ENCODE results near the gene RASSF8. TPM values are rescaled to one million over a fixed set of nuclear protein-coding genes. Genes with fewer than 3 reads are reported as not detected.
"Not testable (repeated sequence)": the region's sequence is repeated elsewhere in the genome, so short reads cannot be mapped to it uniquely, and the experiment has no call there.

RASSF8 gene
- total RNA-seq, 1 donor from 2014 or later = 43.3 TPM

DNA sequence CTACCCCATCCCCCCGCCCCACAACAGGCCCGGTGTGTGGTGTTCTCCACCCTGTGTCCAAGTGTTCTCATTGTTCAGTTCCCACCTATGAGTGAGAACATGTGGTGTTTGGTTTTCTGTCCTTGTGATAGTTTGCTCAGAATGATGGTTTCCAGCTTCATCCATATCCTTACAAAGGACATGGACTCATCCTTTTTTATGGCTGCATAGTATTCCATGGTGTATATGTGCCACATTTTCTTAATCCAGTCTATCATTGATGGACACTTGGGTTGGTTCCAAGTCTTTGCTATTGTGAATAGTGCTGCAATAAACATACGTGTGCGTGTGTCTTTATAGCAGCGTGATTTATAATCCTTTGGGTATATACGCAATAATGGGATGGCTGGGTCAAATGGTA, 98.8 kb downstream of the RASSF8 start:
- DNase-seq (ENCODE audit: low read depth in 2 of 2) = not testable (repeated sequence)

DNA sequence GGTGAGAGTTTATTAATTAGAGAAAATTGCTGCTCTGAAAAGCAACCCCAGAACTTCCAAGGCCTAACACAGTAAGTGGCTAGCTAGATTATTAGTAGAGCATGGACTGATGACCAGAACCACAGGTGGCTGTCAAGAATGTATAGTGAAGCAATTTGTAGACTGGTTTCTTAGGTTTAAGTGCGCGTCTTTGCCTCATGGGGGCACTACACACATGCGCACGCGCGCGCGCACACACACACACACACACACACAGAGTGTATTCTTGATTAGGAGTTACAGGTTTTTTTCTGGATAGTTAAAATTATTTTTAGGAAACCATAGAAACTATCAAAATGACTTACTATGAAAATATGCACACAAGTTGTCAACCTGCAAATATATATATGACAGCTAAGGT, 99.8 kb downstream of the RASSF8 start:
- no peak for DNase-seq (ENCODE audit: low read depth in 2 of 2)

DNA sequence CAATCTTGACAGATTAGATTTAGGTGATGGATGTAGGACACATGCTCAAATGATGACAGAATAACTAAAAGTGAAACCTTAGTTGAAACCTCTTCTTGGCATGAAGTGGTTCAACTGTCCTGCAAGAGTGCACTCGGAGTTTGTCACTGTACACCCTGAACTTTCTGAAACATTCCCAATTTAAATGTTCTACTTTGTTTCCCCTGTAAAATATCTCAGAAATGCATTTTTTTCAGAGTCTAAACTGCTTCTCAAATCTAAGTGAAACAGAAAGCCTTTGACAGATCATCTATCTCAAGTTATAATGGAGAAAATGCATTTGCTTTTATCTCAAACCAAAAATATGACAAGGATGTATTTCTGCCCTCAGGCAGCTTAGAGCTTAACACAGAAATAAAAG, 100.3 kb downstream of the RASSF8 start:
- DNase-seq (ENCODE audit: low read depth in 2 of 2) = no peak

DNA sequence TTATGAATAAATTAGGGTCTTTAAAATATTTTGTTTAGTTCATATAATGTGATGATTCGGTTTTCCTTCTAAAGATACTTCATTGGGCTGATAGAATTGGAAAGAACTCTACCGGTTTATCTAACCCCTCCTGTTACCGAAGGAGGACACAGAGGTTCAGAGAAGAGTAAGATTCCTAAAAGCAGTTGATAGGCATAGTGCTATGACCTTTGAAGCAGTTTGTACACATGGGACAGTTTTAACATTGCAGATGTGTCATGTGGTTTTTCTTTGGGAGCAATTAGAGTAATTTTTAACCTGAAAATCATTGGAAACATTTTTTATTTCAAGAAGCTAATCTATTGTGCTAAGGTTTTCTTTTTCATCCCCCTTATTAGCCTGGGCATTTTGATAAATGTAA, 103.5 kb downstream of the RASSF8 start:
- DNase-seq (ENCODE audit: low read depth in 2 of 2) = no peak

DNA sequence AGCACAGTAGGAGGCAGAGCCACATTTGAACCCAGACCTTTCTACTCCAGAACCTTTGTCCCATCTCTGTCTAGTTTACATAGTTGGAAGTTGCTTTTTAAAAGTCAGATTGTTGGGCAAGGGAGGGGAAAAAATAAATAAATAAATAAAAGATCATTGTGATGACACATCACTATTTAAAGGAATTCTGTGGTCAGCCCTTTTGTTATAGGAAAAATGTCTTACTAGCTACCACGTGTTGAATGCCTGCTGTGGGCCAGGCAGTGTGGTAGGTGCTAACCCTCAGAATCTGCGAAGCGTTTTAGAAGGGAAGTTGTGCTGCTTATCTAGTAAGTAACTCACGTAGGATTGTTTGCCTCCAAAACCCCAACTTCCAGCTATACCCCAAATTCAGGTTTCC, 104.1 kb downstream of the RASSF8 start:
- DNase-seq (ENCODE audit: low read depth in 2 of 2) = peak in 1 of 2 donors; percentile 16

DNA sequence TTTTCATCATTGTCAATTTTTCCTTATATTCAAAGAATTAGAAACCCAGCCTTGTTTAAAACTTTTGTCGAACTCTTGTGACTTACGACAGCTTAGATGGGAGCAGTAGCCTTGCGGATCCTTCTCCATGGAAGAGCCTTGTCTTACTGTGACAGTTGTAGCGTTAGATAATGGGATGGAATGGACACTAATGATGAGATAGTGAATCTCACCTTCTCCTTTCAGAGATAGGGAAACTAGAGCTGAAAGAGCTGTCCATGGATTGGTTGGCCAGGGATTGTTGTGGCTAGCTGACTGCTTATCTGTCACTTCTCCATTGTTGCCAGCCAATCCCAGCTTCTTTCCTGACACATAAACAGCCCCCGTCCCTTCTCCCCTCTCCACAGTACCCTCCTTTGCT, 107.0 kb downstream of the RASSF8 start:
- no peak for DNase-seq (ENCODE audit: low read depth in 2 of 2)

DNA sequence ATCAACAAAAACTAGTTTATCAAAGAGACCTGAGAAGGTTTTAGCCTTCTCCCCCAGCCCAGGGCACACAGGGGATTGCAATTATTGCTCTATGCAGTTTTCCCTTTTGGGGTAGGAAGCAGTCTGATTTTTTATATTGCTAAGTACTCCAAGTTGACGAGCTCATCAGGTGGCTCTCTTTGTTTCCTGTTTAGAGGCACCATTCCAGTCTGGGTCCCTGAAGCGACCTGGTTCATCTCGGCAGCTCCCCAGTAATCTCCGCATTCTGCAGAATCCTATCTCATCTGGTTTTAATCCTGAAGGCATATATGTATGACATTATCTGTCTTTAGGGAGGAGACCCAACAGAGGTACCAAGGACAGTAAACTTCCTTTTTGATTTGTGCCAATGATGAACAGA, 110.0 kb downstream of the RASSF8 start:
- no peak for DNase-seq (ENCODE audit: low read depth in 2 of 2)

DNA sequence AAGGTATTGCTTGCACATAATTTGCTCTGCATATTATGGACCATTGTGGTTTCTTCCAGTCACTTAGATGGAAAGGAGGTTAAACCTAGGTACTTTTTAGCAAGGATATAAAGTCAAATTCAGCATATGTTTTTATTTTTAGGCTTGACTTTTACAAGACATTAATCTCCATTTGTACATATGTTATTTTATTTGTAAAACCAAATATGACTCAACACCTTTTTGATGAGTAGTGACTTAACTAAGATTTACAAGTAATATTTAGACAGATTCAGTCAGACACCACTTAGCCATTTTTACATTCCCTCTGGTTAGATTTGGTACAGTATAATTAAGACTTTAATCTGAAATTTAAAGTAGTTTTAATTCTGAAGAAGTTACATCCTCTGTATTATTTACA, 111.3 kb downstream of the RASSF8 start:
- DNase-seq (ENCODE audit: low read depth in 2 of 2) = no peak

DNA sequence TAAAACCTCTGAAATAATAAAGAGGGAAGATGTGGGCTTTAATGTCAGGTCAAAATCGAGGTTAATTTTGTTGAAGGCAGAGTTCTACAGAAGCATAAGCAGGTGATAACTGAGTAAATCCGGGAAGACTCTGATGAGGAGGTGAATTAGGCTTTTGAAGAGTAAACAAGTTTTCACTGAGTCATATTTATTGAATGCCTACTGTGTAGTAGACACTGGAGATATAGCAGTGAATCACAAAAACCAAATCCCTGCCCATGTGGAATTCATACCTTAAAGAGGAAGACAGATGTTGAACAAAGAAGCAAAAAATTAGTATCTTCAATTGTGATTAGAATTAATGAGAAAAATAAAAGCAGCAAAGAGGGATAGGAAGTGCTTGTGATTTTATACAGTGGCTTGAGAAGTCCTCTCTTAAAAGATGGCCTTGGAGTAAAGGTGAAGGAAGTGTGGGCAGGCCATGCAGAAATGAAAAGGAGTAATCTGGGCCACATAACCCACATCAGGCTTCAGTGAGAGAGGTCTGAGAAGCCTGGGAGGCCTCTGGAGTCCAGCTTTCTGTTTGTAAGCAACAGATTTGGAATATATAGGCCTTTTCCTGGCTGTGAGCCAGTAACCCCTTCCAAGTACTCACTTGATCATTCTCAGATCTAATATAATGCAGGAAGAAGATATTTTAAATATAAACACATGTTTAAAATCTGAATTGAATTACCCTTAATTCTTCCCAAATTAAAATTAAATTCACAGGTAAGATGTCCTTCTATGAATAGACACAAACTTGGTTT, 119.6 kb downstream of the RASSF8 start:
- DNase-seq (ENCODE audit: low read depth in 2 of 2) = no peak

DNA sequence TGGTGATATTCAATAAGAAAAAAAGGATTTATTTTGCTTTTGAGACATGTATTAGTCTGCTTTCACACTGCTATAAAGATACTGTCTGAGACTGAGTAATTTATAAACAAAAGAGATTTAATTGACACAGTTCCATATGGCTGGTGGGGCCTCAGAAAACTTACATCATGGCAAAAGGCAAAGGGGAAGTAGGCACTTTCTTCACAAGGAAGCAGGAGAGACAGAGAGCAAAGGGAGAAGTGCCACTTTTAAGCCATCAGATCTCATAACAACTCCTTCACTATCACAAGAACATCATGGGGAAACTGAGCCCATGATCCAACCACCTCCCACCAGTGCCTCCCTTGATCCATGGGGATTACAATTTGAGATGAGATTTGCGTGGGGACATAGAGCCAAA, 122.4 kb downstream of the RASSF8 start:
- DNase-seq (ENCODE audit: low read depth in 2 of 2) = no peak

DNA sequence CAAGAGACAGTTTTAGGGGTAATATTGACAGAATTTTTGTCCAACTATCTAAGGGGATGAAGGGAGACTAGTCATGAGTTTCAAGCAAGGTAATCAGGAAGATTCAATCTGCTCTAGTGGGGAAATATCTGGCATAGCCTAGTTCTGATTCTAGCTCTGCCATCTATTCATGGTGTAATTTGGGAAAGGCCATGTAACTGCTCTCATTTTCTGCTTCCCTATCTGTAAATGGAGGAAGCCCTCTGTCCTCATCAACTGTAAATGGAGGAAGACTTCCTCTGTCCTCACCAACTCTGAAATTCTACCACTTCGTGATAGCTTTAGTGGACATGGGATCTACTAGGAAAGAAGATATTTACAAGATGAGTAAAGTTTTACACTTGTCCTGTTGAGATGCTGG, 128.5 kb downstream of the RASSF8 start:
- DNase-seq (ENCODE audit: low read depth in 2 of 2) = no peak

DNA sequence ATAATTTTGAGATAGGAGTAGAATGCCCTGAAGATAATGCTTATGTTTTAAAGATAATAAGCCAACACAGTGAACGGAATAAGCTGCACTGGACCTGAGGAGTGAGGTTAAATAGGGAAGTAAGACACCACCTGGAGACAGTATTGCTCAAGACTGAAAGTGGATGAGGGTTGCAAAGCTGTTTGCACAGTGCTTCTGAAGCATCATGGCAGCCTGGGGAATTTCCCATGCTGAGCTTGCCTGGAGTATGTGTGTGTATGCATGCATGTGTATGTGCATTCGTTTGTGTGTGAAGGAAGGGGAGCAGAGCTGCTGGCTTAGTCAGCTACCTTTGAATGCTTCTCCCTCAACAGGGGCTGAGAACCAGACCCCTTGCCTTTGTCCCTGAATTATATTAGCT, 130.5 kb downstream of the RASSF8 start:
- no peak for DNase-seq (ENCODE audit: low read depth in 2 of 2)

DNA sequence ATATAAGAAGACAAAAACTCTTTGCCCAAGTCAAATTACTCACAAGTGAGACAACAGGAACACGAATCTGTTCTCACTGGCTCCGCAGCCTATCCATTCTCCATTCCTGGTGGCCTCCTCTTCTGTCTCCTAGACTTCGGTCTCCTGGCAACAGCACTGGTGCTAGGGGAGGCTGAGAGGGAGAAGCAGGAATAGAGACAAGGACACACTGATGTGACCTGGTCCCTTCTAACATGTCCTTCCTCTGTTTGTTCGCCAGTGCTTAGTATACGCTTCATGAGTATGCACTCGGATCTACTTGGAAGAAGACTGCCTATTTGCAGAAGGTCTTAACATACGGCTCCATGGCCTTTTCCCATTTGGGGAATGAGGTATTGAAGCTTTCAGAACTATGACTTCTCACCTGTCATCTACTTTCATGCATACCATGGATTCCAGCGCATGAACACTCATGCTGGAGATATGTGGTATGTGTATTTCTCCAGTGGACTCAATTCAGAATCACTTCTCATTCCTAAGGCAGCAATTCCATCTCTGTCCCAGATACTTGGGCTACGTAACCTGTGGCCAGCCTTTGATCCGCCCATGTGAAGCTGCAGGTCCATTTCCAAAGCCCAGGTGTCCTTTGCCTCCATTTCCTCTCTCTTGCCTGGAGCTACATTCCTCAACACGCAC, 132.5 kb downstream of the RASSF8 start:
- DNase-seq (ENCODE audit: low read depth in 2 of 2) = no peak

DNA sequence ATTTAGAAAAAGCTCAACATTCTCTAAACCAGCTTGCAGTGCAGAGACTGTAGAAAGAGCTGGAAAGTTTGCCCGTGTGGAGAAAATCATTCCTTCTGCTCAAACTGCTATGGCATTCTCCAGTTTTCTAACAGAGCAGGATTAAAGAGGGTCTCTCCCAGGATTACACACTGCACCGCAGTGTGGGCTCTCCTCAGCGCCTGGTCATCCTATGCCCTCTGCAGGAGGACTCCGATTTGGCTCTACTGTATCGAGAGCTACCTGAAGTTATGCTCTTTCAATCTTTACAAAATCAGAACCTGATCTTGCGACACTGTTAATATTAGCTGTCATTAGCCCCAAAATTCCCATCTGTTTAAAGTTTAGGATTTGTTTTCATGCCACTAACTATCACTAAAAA, 133.3 kb downstream of the RASSF8 start:
- DNase-seq (ENCODE audit: low read depth in 2 of 2) = peak in 1 of 2 donors; percentile 17

DNA sequence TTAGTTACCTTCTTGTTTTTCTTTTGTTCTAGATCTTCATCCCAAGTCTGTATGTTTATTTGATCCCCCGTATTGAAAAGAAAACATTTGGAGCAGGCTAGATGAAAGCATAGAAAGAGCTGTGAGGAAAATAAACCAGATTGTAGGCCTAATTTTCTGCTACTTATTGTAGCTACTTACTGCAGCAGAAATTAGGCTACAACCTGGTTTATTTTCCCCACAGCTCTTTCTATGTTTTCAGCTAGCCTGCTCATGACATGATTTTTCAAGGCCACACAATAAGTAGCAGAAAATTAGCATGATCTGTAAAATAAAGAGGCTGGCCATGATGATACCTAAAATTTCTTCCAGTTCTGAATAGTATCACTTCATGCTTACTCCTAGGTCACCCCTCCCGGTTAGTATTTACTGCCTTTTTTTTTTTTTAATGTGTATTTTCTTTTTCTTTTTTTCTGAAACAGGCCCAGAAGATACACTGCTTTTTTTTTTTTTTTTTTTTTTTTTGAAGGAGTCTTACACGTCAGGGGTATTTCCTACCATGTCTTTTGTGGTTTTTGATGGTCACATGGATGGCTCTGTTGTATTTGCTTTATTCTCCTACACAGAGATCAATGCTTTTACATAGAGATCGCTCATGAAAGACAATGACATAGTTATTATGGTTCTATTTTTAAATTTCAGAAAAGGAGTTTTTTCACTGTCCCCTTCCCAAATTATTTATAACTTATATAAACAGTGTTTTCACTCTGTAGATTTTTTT, 134.0 kb downstream of the RASSF8 start:
- DNase-seq (ENCODE audit: low read depth in 2 of 2) = peak in 1 of 2 donors; percentile 57

DNA sequence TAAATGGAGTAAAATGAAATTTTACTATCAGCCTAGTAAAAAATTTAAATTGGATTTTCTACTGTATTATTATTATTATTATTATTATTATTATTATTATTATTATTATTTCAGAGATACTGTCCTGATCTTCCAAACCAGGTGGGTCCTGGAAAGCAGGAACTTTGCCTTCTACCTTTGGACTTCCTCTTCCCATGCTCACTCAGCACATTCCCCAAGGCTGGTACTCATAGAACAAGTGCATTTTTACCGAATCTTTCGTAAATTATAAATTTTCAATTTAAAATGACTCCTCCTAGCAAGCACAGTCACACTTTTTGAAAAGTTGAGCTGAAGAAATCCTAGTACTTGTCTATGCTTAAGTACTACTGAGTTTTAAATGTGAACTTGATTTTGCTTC, 136.7 kb downstream of the RASSF8 start:
- no peak for DNase-seq (ENCODE audit: low read depth in 2 of 2)

DNA sequence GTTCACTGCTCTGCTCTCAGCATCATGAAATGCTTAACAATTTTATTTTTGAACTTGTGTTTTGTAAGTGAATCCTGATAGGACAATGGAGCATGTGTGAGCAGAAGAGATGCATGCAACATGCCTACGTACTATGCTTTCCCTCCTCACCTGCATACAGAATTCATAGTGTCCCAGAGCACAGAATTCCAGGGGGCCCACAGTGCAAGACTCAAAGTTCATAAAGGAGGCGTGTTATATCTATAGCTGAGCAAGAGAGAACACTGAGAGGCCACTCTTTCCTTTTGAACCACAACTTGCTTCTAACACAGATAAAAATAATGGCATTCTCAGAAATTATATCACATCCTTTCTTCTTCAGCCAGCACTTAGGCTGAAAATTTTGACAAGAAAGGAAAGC, 137.6 kb downstream of the RASSF8 start:
- no peak for DNase-seq (ENCODE audit: low read depth in 2 of 2)

DNA sequence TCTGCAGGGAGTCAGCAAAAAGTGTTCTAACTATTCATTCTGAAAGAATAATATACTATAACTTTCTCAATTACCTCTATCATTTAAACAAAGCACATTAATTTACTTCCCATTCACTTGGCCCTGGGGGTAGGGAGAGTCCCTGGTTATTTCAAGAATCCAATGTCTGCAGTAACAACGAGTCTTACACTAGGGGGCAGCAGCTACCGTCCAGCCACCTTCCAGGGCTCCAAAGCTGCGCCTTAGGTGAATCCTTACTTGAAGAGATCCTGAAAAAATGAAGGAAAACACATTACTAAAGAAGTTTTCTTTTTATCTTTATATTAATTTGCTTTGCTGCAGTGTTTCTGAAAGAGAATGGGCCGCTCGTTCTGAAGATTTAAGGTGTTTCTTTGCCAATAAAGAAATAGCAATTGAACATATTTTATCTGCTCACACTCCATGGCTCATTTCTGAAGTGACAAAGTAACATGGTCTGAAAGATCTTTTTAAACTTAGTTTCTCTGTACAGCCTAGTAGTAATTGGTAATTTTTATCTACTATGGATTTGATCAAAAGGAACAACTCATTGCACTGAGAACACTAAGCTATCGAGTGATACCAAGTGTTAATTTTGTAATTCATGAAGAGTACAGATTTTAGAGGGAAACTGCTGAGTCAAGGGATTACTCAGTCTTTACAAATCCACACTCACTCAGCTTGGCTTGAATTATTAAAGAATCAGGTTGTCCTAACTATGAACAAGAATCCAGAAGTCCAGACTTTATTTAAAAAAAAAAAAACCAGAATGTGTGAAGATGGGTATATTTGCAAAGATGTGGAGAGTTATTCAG, 138.8 kb downstream of the RASSF8 start:
- peak; percentile 78 to 86 for DNase-seq (ENCODE audit: low read depth in 2 of 2)

DNA sequence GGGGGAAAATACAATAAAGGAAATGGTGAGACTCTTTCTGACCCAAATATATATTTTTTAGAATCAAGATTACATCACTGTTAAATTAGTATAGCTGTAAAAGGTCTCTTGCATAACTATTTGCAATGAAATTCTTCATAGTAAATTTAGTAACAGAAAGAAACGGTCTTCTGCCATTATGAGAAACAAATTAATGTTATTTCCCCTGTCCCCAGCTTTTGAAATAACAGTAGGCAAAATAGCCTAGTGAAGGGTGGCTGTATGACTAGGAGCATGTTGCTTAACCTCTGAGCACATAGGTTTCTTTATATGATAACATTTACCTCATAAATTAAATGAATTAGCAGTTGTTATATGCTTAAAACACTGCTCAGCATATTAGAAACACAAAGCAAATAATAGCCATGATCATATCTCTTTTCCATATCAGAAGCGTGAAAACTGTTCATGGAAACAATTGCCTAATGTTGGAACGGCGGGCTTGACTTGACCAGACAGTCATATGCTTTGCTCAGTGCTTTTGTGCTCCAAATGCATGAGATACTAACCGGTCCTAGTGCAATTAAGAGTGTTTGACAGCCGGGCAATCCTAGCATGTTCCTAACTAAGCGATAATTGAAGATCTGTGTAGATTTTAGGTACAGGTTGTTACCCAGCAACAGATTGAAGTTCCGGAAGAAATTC, 142.3 kb downstream of the RASSF8 start:
- peak in 1 of 2 donors; percentile 77 for DNase-seq (ENCODE audit: low read depth in 2 of 2)

DNA sequence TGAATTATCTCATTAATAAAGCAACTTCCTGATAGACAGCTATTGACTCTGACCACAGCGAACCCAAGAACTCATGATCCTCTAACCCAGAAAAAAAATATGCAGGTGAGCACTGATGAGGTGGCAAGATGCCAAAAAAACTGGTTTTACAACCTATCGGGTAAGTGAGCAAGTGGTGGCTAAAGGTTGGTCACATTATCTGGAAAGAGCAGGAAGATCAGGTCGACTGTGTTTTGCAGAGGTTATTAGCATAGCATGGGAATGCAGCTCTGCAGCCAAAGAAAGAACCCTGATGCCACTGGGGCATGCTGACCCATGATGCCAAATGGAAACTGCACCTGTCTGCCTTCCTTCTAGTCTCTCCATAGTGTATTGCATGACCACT, 142.9 kb downstream of the RASSF8 start:
- no peak for DNase-seq (ENCODE audit: low read depth in 2 of 2)

DNA sequence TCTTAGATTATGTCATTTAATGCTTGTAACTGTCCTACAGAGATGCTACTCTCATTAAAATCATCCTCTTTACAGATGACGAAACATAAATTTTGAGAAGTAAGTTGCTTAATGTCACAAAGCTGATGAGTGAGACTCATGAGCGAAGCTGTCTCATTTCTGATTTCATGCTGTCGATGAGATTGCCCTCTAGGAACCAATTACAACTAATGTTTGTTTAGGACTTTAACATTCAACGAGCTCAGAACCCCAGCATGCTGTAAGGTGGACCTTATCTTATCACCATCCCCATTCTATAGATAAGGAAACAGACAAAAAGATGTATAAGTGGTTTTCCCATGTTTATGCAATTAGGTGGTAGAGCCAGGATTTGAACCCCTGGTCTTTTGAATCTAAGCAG, 143.3 kb downstream of the RASSF8 start:
- DNase-seq (ENCODE audit: low read depth in 2 of 2) = no peak
